Activated CD4-positive, CD25-positive, alpha-beta regulatory T cell treated with anti-CD3 and anti-CD28 coated beads, Interleukin-2, amount 50 U/mL, for 16 hours (primary cell): ENCODE data around the gene ERC2.

Experiments
- DNase-seq: peaks from one replicate; pipeline ENCODE4 v3.0.0-alpha.2; 2020; ENCODE audit warnings: low read depth, low spot score

ERC2 gene

DNA sequence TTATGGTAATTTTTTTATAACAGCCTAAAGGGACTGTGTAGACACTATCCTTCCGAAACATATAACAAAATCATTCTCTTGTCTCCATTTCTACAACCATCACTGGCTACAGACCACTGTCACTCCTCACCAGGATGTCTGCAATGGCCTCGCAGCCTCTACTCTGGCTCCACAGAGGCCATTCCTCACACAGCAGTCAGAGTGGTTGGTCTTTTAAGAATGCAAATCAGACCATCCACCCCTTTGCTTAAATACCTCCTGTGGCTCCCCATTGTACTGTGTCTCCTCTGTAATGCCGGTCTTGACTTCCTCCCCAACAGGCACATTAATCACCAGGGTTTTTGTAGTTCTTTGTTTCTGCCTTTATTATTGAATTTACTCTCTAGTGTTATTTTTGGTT is 344.8 kb downstream of the ERC2 start:
- no peak for DNase-seq

DNA sequence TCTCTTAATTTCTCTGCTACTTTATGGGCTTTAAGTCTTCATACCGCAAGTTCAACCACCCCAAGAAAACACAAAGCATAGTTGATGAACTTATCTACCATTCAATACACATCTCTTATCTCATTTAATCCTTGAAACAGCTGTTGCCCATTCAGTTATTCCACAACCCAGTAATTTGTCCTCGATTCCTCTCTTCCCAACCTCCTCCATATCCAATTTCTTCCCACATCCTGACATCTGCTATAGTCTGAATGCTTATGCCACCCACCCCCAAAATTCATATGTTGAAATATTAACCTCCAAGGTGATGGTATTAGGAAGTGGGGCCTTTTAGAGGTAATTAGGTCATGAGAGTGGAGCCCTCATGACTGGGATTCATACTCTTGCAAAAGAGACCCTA is 345.4 kb downstream of the ERC2 start:
- no peak for DNase-seq

DNA sequence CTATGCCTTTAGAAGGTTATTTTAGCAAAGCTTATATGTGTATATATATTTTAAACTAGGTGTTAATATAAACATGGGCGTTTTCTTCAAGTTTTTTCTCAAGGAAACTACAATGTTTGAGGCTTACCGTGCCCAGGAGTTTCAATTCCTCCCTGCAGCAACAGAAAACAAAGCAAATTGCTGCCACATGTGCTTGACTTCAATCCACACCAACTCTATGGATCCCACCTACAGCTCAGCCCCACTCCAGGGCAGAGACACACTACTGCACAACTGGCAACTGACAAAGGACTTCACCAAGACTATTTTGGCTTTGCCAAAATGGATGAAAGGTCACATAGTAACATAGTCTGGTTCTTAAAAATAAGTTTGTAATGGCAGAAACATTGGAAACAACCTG is 346.6 kb downstream of the ERC2 start:
- no peak for DNase-seq

DNA sequence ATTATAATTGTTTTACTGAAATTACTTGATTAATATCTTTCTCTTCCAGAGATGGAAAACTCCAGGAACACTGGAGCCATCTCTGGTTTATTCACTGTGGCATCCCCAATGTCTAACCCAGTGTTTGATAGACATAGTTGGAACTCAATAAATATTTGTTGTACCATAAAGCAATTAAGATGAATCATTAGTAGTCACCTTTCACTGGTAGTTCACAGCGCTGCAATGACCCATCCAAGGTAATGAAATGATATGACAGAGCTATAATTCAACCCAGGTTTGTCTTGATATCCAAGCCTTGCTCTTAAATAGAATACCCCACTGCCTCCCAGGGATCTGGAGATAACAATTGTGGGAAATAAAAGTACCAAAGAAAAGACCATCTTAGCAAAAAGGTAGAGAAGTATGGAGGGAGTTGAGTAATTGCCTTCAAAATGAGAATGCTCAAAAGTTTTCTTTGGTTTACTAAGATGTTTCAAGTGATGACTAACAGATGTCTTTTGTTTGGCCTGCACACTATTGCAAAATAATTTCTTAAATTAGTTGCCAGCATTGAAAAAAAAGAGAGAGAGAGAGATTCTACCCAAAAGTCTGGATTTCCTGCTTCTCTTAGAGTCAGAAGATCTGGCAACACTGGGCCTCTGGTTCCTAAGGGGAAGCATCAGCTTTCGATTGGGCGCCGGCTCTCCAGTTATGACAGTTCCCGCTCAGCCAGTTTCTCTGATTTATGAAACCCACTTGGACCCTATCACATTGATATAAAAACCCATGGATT is 348.5 kb downstream of the ERC2 start:
- DNase-seq, result no peak

DNA sequence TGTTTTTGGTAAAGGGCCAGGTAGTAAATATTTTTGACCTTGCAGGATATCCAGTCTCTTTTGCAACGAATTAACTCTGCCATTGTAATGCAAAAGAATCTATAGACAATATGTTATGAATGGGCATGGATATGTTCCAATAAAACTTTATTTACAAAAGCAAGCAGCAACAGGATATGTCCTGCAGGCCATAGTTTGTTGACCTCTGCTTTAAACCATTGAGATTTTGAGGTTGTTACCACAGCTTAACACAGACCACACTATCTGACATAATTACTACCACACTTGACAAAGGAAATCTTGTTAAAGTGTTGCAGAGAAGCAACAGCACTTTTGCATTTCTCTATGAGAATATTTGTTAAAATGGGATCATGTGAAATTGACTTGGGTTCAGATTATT is 349.3 kb downstream of the ERC2 start:
- DNase-seq, result no peak

DNA sequence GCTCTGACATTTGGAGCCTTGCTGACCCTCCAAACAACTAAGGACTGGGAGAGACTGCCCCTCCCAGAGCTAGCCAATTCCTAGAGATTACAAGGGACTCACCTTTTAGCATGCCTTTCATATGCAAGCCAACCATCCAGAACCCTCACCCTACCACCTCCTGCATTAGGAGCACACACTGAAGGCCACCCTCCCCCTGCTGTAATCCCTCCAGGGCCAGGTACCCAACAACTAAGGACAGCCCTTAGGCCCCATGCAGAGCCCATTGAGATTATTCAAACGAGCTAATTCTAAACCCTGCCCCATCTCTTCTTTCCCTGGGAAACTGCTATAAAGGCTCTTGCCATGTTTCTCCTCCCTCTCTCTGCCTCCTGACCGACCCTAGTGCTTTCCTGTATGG is 352.6 kb downstream of the ERC2 start:
- no peak for DNase-seq

GRCh38 chr3:56115199-56115598 is 353.1 kb downstream of the ERC2 start:
- DNase-seq, result no peak

DNA sequence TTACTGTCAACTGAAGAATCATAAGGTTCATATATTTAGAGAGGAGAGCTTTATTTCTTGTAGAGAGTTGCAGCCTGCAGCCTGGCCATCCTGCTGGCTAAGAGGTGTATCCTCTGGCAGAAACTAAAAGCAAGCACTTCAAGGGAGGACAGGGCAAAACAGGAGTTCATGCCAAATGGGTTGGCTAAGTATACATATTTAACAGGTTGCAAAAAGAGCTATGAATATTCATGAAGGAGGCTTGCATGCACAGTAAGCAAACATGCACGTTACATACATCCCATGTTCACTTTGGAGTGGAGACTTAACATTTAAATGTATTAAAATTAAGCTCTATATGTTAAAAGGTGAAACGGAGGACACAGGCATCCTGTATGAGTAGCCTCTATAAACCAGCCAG is 354.4 kb downstream of the ERC2 start:
- DNase-seq, result no peak

GRCh38 chr3:56113231-56113630 is 355.0 kb downstream of the ERC2 start:
- DNase-seq, result no peak

- no peak for DNase-seq
Observed at GRCh38 chr3:56111606-56112304, 356.5 kb downstream of the ERC2 start.

DNA sequence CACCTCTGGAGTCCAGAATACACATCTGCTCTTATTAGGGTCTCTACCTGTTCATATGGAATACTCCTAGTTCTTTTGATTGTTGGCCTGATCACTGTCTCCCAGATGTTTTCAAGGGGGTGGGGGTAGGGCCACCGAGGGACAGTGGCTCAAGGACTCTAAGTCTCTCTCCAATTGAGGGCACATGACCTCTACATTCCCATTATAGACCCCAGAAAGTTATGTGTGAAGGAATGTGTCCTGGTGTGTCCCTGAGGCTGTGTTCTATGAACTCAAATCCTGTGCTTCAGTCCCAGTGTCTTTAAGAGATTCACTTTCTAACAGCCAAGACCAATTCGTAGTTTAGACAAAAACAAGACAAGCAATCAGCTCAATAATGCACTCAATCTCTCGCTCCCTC is 357.4 kb downstream of the ERC2 start:
- no peak for DNase-seq

DNA sequence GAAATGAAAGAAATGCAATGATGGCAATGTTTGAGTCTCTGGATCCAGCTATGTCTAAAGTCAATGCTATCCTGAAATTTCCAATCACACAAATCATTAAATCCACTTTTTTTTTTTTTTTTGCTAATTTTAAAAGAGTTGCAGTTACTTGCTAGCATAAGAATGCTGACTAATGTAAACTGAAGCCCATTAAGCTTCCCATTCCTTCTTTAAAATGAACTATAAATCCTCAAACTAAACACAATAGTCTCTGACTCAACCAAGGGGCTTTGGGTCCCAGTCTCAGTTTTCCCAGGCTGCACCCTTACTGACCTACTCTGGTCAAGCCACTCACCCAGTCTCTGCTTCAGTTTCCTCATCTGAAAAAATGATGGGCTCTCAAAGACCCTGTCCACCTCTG is 361.1 kb downstream of the ERC2 start:
- DNase-seq, result no peak

- no peak for DNase-seq
Observed at GRCh38 chr3:56102032-56102431, 366.2 kb downstream of the ERC2 start.

- DNase-seq, result no peak
Observed at GRCh38 chr3:56101576-56101975, 366.7 kb downstream of the ERC2 start.

- no peak for DNase-seq
Observed at GRCh38 chr3:56096999-56097398, 371.3 kb downstream of the ERC2 start.

DNA sequence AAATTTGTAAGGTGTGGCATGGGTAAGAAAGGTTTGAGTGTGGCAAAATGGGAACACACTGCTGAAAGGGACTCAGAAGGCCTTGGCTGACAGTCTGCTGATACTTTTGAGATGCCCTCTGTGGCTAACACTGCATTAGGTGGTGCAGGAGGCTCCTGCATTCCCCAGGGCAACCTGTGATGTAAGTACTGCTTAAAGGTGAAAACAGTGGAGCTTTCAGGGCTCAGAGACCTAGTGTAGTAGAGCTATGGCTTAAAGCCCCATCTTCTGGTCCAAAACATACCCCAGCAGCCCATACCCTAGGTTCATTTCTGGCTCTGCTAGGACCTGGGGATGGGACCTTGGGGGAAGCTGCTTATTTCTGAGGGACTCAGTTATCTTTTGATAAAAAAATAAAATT is 374.1 kb downstream of the ERC2 start:
- no peak for DNase-seq

- no peak for DNase-seq
Observed at GRCh38 chr3:56089739-56090138, 378.5 kb downstream of the ERC2 start.

- no peak for DNase-seq
Observed at GRCh38 chr3:56087451-56088053, 380.7 kb downstream of the ERC2 start.

- DNase-seq, result no peak
Observed at GRCh38 chr3:56086355-56086754, 381.9 kb downstream of the ERC2 start.

- no peak for DNase-seq
Observed at GRCh38 chr3:56081246-56081645, 387.0 kb downstream of the ERC2 start.

DNA sequence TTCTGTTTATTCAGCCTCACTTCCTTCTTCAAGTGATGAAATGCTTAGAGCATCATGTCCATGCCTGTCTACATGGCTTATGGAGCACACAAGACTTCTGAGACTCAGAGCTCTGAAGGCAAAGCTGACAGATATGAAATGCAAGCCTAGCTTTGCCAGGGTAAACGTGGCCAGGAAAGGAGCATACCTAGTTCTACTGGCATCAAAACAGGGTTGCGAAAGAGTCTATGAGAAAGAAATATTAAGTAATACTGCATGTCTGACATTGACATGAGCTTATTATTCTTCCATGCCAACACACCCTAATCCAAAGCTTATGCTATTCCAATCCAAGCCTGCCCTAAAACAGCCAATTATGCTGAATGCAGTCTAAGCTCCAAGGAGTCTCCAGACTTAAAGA is 391.5 kb downstream of the ERC2 start:
- DNase-seq, result no peak

- DNase-seq, result no peak
Observed at GRCh38 chr3:56075089-56075488, 393.2 kb downstream of the ERC2 start.

- no peak for DNase-seq
Observed at GRCh38 chr3:56069766-56070165, 398.5 kb downstream of the ERC2 start.
